Mesenteric fat pad (tissue), 1 donor: ENCODE results near the gene SCN4B. TPM values are rescaled to one million over a fixed set of nuclear protein-coding genes. Genes with fewer than 3 reads are reported as not detected.

ENCODE experiments used
- DNase-seq: peaks from one replicate; pipeline ENCODE4 v3.0.0-alpha.2; 2020; ENCODE audit warnings: low spot score
- total RNA-seq: library from RNA; stranded (reverse); fragmentation: NEBNext Ultra II Directional; extraction: Animal tissue kit (Norgen Biotek cat#: 25700); gene quantifications from one replicate; pipeline ENCODE4 v1.2.1, GENCODE V29; 2021
- donor health status: DM: yes; HTN: yes; CAD: no.

The SCN4B gene
- total RNA-seq, 1 donor from 2014 or later: 2.3 TPM

DNA sequence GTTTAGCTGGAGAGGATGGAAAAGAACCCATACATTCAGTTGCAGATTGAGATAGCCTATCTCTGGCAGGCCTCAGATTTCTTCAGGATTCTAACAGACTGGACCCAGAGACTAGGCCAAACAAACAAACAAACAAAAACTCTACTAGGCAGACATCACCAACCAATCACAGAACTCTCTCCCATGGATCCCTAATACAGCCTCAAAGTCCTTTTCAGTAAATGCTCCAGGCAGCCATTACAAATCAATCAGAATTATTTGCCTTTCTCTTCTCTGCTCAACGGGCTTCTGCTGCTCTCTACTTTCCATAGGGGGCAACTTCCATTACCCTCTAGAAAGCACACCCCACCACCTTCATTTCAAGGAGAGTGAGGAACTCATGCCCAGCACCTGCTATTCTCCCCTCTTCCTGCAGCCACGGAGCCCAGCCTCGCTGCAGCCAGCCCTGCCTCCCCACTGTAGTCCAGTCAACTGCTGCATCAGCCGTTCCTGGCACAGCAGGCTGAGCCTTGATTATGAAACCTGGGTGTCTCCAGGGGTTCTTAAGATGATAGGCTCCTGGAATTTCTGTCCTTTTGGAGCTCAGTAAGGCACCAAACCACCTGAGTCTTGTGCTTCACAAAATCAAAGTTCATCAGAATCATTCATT lies 46.8 kb downstream of the SCN4B start:
- peak; percentile 71 for DNase-seq

DNA sequence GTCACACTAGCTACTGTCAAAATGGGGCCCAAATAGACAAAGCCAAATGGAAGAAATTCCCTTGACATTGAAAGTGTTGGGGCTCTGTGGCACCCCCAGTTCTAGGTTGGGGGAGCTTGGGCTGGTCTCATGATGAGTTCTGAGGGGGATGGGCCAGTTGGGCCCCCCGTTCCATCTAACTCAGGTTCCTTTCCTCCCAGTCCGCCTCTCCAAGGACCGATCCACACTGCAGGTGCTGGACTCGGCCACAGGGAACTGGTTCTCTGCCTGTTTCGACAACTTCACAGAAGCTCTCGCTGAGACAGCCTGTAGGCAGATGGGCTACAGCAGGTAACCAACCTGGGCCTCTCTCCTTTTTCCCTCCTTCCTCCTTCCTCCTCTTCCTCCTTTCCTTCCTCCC lies 48.1 kb downstream of the SCN4B start:
- DNase-seq: peak; percentile 87

DNA sequence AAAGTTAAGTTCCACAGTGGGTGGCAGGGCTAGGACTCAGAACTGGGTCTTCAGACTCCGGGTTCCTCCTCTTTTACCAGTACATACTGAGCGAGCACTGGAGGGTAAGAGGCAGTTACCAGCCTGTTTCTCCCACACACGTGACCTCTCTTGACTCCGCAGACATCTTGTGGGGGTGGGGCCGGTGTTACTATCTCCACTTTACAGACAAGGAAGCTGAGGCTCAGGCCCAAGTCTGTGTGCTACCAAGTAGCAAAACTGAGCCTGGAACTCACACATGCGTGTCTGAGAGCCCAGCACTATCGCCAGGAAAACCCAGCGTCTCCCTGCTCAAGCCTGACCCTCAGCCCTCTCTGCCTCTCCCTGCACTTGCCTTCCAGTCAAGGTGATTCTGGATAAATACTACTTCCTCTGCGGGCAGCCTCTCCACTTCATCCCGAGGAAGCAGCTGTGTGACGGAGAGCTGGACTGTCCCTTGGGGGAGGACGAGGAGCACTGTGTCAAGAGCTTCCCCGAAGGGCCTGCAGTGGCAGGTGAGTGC lies 49.8 kb downstream of the SCN4B start:
- DNase-seq: peak; percentile 62

DNA sequence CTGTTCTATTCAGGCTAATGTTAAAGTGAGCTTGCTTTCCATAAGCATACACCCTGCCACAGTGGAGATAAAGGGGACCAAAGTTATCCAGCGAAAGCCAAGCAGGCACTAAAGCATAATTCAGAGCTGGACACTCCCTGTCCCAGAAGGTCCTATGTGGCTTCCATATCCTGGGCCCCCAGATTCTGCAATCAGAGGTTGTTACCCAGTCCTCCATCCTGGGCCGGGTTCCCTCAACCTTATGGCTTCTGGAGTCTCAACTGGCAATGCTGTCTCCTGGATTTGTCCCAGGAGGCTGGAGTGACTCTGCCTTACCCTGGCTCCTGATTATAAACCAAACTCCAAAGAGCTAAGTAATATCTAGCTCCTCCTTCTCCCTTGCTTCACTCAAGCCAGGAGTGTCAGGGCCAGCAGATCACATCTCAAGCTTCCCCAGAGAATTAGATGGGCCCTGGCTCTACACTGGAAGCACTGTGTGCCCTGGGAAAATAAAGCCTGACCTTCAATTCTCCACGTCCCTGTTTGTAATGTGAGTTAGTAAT lies 51.9 kb downstream of the SCN4B start:
- DNase-seq: peak; percentile 86

DNA sequence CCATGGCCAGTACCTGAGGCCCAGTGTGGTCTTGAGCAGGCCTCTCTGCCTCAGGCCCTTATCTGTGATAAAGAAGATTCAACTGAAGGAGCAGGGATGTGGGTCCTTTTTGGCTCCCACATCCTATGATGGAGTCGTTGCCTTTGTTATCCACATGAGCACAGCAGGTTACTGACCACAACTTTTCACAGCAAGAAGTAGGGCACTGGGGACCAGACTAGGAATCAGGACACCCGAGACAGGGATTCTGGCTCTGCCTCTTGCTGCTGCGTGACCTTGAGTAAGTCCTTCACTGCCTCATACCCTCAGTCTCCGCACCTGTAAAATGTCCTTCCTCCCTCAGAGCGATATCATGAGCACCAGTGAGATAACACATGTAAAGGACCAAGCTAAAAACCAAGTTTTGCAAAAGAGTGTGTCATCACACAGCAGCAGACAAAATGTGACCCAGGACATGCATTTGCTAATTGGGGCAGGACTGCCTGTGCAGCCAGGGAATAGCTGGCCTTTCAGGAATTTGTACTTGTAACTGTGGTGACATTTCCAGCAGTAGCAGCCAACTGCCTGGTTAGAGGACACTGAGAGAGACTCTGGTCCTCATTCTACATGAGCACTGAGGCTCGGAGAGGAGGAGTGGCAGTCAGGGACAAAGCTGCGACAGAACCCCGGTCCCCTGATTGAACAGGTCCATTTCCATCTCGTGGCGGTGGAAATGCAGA lies 52.6 kb downstream of the SCN4B start:
- DNase-seq: peak; percentile 81

DNA sequence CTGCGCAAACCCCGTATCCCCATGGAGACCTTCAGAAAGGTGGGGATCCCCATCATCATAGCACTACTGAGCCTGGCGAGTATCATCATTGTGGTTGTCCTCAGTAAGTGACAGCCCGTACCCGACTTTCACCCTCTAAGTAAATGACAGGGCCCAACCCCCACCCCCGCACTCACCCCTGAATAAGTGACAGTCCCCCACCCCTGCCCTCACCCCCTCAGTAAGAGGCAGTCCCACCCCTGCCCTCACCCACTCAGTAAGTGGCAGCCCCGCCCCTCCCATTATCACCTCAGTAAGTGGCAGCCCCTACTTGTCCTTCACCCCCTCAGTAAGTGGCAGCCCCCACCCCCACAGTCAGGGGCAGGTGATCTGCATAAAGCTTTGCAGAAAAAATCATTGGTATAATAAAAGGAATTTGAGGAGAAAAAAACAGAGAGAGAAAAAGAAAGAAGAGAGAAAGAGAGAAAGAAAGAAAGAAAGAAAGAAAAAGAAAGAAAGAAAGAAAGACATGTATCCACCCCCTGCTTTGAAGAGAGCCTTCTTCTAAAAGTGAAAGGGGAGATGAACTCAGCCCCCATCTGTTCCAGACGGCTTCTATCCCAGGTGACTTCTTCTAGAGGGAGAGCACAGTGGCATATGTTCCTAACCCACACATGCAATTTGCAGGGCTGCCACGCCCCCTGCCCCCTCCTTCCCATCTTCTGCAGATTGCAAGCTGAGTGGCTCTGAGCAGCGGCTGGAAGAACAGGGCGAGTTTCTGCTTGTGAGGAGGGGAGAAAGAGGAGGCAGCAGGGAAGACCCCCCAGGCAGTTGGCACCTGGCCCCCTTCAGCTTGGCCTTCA lies 53.4 kb downstream of the SCN4B start:
- peak; percentile 64 for DNase-seq

DNA sequence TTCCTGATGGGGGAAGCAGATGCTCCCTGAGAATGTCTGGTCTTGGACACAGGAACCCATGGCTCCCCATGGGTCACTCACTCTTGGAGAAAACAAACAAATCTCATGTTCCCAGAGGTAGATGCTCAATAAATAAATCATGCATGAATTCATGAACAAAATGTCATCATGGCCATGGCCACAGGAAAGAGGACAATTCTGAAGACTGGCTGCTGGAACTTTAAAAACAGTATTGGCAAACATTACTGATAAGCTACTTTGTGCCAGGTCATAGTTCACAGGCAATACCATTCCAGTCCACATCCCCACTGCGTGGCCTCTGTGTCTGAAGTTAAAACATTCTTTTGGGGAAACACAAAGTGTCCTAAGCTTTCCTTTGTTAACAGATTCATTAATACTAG lies 56.7 kb downstream of the SCN4B start:
- DNase-seq: no peak

DNA sequence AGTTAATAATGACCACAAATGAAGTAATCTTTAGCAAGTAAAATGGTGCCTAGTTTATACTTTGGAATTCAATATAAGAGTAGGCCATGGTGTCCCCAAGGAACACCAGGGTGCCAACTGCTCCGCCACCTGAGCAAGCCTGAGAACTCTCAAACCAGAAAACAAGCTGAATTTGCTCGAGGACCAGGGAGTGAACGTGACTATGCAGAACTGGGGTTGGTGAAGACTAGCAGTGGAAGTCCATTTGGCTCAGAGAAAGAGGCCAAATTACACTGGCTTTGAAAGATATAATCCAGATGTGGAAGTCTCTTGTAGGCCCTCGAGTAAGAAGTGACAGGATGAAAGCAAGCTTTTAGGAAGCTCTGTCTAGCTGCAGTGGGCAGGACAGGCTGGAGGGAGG lies 57.1 kb downstream of the SCN4B start:
- DNase-seq: no peak

DNA sequence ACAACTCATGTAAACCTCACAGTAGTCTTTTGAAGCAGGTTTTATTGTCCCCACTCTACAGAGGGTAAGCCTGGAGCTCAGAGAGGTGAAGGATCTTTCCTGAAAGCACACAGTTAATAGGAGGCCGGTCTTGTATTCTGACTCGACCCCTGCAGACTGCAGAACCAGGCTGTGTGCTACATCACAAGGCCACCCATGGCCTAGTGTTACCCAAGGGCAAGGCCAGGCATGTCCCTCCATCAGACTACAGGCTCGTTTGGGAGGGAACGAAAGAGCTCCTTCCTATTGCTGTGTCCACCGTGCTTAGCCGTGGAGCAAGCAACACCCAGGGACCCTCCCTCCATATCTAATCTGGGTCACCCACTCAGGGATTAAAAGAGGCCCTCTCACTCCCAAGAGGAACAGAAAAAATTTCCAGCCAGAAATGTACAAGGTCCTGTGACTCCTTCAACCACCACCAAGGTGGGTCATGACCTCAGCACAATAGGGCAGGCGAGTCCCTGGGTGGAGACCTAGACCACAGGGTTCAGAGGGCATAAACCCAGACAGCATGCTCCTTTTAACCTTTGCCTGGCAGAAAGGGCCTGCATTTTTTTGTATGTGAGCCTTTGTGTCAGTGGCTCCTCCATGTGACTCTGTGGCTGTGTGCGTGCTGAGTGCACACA lies 59.6 kb downstream of the SCN4B start:
- DNase-seq: no peak

DNA sequence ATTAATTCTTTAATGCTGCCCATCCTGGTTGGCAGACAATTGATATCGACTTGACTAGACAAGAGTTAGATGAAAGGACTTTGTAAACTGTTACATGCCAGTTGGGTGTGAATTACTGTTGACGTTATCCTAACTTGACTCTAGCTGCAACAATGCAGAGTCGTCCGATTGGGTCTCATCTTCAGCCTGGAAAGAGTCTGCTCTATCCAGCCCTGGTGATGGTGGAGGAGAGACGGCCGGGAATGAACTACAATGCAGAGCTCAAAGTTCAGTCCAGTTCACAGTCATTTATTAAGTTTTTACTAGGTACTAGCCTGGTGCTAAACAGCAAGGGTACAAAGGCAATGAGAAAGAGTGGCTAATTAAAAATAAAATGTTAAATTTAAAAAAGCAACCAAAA lies 60.9 kb downstream of the SCN4B start:
- no peak for DNase-seq

DNA sequence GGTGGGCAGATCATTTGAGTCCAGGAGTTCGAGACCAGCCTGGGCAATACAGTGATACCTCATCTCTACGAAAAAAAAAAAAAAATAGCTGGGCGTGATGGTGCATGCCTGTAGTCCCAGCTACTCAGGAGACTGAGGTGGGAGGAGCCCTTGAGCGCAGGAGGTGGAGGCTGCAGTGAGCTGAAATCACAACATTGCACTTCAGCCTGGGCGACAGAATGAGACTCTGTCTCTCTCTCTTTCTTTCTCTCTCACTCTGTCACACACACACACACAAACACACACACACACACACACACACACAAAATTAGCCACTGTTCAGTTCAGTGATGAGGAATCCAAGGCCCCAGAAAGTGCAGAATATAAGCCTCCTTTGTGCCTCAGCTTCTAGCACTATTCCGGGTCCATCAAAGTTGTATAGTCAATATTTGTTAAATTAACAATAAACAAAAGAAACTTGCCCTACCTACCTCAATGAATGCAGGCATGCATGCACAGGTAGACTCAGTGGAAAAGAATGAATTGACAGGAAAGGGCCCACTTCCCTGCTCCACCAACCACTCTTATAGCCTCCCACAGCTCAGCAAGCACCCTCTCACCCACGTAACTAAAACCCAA lies 62.0 kb downstream of the SCN4B start:
- no peak for DNase-seq

DNA sequence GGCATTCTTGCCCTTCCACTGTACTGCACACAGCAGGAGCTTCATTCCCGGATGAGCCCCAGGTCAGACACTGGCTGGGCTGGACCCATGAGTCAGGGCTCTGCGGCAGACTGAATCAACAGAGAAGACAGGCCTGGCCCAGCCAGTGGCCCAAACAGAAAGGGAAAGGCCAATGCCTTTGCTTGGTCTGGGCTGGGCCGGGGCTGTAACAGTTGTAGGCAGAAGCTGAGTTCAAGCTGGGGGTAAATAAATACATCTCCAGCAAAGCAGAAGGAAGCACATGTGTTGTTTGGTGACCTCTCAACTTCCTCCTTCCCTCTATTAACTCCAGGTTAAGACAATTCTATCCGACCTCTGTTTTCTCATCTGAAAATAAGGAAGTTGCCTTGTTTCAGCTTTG lies 64.1 kb downstream of the SCN4B start:
- no peak for DNase-seq

DNA sequence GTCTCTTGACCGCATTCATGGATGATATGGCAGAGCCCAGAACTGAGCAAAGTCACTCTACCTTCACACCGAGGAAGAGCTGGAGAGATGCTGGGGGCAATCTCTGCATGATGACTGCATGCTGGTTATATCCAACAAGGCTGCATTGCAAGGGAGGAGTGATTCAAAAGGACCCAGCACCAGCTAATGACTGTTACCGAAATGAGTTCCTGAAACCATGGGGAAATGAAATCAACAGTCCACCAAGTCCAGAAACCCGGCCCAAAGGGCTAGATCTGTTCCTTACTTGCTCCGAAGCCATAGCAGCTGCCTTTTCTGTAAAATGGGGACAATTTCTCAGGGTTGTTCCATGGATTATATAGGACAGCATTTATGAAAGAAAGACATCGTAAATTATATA lies 64.7 kb downstream of the SCN4B start:
- DNase-seq: no peak

DNA sequence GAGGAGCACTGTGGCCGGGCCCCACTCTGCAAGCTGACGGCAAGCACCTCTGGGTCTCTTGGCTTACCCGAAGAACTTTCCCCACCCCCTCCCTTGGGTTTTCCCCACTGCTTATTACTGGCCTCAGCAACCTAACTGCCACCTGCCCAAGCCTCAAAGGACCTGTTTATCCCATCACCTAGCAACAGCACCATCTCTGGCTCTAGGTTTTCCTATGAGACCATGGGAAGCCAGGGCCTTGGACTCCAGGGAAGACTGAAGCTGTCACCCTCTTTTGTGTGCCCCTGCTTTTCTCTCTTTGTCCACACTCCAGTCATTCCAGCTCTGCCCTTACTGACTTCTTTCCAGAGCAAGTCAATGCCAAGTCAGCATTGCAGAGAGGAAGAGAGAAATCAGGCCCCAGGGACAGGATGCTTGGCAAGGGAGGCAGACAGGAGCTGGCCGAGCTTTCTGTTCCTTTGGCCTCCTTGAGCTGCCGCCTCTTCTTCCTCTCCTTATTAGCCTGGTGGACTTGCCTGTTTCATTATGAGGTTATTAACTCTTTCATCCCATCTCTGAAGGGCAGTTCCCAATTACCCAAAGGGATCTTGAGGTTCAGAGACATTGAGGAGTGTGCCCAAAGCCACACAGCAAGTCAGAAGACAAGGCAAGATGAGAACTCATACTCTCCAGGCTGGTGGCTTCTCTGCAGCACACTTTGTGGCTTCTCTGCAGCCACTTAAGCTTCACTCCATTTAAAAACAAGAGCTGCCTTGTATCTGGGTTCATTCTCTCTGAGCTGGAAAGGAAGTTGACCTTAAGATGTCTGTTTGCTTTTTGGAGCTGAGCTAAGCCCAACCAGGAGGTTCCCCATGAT lies 65.5 kb downstream of the SCN4B start, which contains the start of gene SMIM35:
SMIM35 (minus strand) TSS at position 51 of the 856 bp plus-strand sequence. CDS start 206 bp downstream, outside the sequence.
- DNase-seq: no peak

DNA sequence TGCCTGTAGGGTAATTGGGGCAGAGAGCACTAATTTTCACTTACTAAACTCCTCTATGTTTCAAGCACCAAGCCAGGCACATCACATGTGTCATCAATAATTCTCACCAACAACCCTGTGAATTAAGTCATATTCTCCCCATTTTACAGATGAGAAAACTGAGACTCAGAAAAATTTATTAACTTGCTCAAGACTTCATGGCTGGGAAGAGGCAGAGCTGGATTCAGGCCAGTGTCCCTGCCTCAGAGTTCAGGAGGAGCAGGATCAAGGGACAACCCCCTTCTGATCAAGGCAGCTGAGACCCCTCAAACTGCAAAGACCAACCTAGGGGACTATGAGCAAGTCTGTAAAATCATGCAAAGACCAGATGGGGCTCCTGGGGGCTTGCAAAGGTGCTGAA lies 68.0 kb downstream of the SCN4B start:
- no peak for DNase-seq

DNA sequence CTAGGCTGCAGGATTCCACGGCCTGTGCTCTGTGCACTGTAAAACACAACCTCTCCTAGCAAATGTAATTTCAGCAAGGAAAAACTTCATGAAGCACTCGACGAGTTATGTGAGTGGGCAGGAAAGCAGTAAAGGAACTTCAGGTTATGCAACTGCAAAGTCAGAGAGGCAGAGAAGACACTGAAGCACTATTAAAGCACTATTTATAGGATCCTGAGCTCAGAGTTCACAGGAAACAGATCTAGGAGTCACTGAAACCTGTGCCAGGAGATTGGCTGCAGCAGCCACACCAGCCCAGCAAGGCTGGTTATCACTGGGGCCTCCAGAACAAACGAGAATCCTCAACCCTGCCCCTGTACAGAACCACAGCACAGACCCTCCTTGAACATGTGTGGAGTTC lies 68.4 kb downstream of the SCN4B start:
- no peak for DNase-seq
